Measurements from ENCODE around the gene GAS2L1. TPM values are rescaled to one million over a fixed set of nuclear protein-coding genes. Genes with fewer than 3 reads are reported as not detected.

GAS2L1 gene
- total and polyA plus RNA-seq, 11 donors: 12.0 to 48.3 (median 18.0) TPM

DNA sequence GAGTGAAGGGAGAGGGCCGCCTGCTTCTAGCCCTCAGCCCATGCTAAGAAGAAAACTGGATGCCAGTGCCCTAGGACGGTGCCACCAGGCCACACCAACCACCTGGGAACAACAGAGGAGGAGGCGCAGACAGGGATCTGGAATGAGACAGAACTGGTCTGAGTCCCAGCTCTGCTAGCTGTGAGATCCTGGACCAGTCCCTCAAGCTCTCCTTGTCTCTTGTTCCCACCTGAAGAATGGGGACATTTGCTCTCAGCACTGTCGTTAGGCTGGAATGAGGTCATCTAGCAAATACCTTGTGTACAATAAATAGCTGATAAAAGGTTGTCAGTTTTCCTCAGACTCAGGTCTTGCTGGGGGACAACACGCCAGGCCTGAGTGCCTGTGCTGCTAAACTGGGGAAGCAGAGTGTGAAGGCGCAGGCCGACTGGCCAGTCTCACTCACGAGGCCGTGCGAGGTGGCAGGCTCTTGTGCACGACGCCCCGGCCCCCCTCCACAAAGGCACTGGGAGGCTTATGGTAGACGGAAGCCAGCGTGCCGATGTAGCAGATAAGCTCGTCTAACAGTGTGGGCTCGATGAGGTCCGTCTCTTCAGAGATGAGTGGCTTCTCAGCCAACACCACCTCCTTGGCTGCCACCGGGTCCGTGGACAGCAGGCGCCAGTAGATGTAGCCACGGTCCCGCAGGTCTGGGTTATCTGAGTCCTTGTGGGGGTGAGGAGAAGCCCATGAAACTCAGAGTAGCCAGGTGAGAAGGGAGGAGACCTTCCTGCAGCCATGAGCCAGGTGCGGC lies 34.8 kb downstream of the GAS2L1 start:
- Histone ChIP-seq H3K27ac (no peak overlapping the region), H3K36me3 (peaks cover 0 to 99% (median 75%) of the 10 kb centered on the region in 9 donors), H3K4me1 (peaks cover 0 to 44% (median 16%) of the 10 kb centered on the region in 12 donors), H3K27me3 (no peaks in the 10 kb centered on the region), H3K9me3 (no peaks in the 10 kb centered on the region), H3K4me3 (no peak overlapping the region)
- DNase-seq (no peak), ATAC-seq (no peak)
- TF ChIP-seq, protein P1, sequence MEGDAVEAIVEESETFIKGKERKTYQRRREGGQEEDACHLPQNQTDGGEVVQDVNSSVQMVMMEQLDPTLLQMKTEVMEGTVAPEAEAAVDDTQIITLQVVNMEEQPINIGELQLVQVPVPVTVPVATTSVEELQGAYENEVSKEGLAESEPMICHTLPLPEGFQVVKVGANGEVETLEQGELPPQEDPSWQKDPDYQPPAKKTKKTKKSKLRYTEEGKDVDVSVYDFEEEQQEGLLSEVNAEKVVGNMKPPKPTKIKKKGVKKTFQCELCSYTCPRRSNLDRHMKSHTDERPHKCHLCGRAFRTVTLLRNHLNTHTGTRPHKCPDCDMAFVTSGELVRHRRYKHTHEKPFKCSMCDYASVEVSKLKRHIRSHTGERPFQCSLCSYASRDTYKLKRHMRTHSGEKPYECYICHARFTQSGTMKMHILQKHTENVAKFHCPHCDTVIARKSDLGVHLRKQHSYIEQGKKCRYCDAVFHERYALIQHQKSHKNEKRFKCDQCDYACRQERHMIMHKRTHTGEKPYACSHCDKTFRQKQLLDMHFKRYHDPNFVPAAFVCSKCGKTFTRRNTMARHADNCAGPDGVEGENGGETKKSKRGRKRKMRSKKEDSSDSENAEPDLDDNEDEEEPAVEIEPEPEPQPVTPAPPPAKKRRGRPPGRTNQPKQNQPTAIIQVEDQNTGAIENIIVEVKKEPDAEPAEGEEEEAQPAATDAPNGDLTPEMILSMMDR (IDR thresholded peaks at IDR 0.05): no peak
- no peak for TF ChIP-seq POLR2A (IDR thresholded peaks at IDR 0.05)
- WGBS, 4 donors: 85 to 91% (median 88%) methylated on average over 20 to 25 of the region's 25 CpGs
- intact Hi-C loops (cut with DNase I): loop anchor here in 2 of 10 donors (5.0 kb wide), 1 partner anchor 34 kb away; the partner anchor contains the start of gene GAS2L1 (in 2 of the 2)

DNA sequence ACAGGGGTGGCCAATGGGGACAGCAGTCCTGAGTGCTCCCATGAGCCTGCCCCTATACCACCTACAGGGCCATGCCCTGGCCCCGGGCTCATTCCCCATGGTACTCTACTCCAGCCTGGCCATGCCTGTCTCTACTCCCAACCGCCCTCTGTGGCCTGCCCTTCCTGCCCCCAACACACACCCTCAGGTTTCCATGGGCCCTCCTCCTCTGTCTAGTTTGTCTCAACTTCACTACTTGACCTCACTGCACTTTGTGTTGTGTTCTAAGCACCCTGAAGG lies 35.3 kb downstream of the GAS2L1 start:
- Histone ChIP-seq H3K4me1 (peaks cover 0 to 44% (median 17%) of the 10 kb centered on the region in 12 donors), H3K36me3 (peaks cover 0 to 99% (median 77%) of the 10 kb centered on the region in 9 donors), H3K9me3 (no peaks in the 10 kb centered on the region), H3K27me3 (no peaks in the 10 kb centered on the region), H3K27ac (no peak overlapping the region), H3K4me3 (no peak overlapping the region)
- no peak for TF ChIP-seq POLR2A (IDR thresholded peaks at IDR 0.05)
- TF ChIP-seq, protein P1 (IDR thresholded peaks at IDR 0.05): no peak
- intact Hi-C loops (cut with DNase I): loop anchor here in 2 of 10 donors (5.0 kb wide), 1 partner anchor 34 kb away; the partner anchor contains the start of gene GAS2L1 (in 2 of the 2)
- no peak for DNase-seq
- no peak for ATAC-seq
- WGBS, 4 donors: 87 to 100% (median 93%) methylated on average over 2 of the region's 2 CpGs

DNA sequence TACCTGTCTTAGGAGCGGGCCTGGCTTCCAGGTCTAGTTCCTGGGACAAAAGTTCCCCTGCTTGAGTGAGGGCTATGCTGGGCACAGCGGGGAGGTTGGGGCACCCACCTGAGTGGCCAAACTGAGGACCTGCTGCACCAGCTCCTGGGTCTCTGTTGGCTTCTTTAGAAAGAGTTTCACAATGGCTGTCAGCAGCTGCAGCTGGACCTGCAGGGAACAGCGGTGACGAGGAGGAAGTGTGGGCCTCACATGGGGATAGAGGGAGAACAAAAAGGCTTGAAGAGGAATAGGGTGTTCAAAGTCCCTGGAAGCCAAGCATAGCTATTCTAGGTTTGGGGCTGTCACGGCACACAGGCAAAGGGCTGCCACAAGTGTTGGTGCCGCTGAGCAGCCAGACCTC lies 35.7 kb downstream of the GAS2L1 start:
- H3K4me3 ChIP-seq: no peak overlapping the region
- intact Hi-C loops (cut with DNase I): loop anchor here in 2 of 10 donors (5.0 kb wide), 1 partner anchor 35 kb away; the partner anchor contains the start of gene GAS2L1 (in 2 of the 2)
- TF ChIP-seq POLR2A (IDR thresholded peaks at IDR 0.05): no peak
- TF ChIP-seq, protein P1 (IDR thresholded peaks at IDR 0.05): no peak
- 72 to 84% (median 77%) methylated on average over 6 of the region's 6 CpGs for WGBS, 4 donors
- DNase-seq (no peak), ATAC-seq (no peak)
- H3K4me1 ChIP-seq: peaks cover 0 to 44% (median 19%) of the 10 kb centered on the region in 12 donors
- H3K27ac ChIP-seq: peak overlapping the region in 3 of 12 donors; percentile 2 to 20 (median 11)
- H3K36me3 ChIP-seq: peaks cover 0 to 100% (median 77%) of the 10 kb centered on the region in 9 donors
- no peaks in the 10 kb centered on the region for H3K9me3 ChIP-seq
- H3K27me3 ChIP-seq: no peaks in the 10 kb centered on the region

DNA sequence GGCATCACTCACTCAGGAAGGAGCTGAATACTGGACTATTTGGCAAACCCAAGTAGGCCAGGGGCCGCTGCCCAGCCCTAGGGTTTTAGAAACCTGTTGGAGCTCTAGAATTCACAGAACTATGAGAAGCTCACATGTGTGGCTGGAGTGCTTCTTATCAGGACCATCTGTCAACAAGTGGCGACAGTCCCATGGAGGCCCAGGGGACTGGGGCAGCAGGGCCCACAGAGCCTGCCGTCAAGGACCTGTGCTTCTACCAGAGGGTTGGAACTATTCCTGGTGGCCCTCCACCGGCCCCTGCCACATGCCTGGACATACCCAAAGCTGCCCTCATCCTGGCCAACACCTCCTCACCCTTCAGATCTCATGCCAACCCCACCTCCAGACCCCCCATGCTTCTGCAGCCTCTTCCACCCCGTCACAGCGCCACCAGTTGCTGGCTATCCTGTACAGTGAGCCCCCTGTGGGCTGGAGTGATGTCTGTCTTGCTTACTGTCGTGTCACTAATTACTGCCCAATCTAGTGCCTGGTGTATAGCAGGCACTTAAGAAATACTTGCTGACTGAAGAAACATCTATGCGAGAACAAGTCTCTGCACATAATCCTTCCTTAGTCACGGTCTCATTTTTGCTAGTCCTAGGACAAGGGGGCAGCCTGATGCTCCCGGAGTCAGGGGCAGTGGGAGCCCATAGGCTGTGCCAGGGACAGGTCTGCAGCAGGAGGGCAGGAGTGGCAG lies 36.3 kb downstream of the GAS2L1 start:
- peak in 2 of 5 donors; percentile 26 to 49 for DNase-seq
- no peak overlapping the region for H3K4me3 ChIP-seq
- TF ChIP-seq, protein P1 (IDR thresholded peaks at IDR 0.05): no peak
- TF ChIP-seq POLR2A (IDR thresholded peaks at IDR 0.05): no peak
- intact Hi-C loops (cut with DNase I): loop anchor here in 2 of 10 donors (5.0 kb wide), 1 partner anchor 35 kb away; the partner anchor contains the start of gene GAS2L1 (in 2 of the 2)
- no peaks in the 10 kb centered on the region for H3K27me3 ChIP-seq
- H3K4me1 ChIP-seq: peaks cover 0 to 45% (median 19%) of the 10 kb centered on the region in 12 donors
- WGBS, 4 donors: 58 to 65% (median 62%) methylated on average over 10 of the region's 10 CpGs
- peaks cover 0 to 100% (median 77%) of the 10 kb centered on the region in 9 donors for H3K36me3 ChIP-seq
- peak overlapping the region in 7 of 12 donors; percentile 1 to 62 (median 20) for H3K27ac ChIP-seq
- ATAC-seq: peak in 1 of 4 donors; percentile 2
- no peaks in the 10 kb centered on the region for H3K9me3 ChIP-seq

All from heart left ventricle (tissue), 16 donors.